Thyroid gland (tissue), 4 donors: ENCODE results near the gene PALM2AKAP2. TPM values are rescaled to one million over a fixed set of nuclear protein-coding genes. Genes with fewer than 3 reads are reported as not detected.

Experiments
- DNase-seq, 2 donors: peaks; one replicate each; pipeline ENCODE4 v3.0.0-alpha.2; 2019
- H3K27ac ChIP-seq, 3 donors: fragments of 200-600 bp; sonication (generic); 1 replicate in 2 of 3; 2 replicates in 1 of 3; pipeline ENCODE4 v1.5.1; 2016 to 2019; ENCODE audit warnings: mild to moderate bottlenecking in 1 of 3, moderate library complexity in 1 of 3
- H3K27me3 ChIP-seq: fragments of 200-600 bp; sonication (generic); one replicate; pipeline ENCODE4 v1.5.1; 2019
- H3K36me3 ChIP-seq, 2 donors: fragments of 200-600 bp; sonication (generic); one replicate each; pipeline ENCODE4 v1.5.1; 2016 to 2019
- H3K4me1 ChIP-seq, 2 donors: fragments of 200-600 bp; sonication (generic); one replicate each; pipeline ENCODE4 v1.5.1; 2017 to 2019
- H3K4me3 ChIP-seq, 3 donors: fragments of 200-600 bp; sonication (generic); replicated peaks in 1 of 3; 1 replicate in 2 of 3; 2 replicates in 1 of 3; pipeline ENCODE4 v1.5.1; 2016; ENCODE audit warnings: mild to moderate bottlenecking in 1 of 3
- H3K9me3 ChIP-seq: fragments of 200-600 bp; sonication (generic); one replicate; pipeline ENCODE4 v1.5.1; 2017
- CTCF ChIP-seq, 6 experiments: fragments of 200-600 bp in 3 of 6; fragments of 450-650 bp in 3 of 6; sonication (generic) in 3 of 6; IDR thresholded peaks; one replicate each; pipeline ENCODE4 v1.5.1; 2016 to 2019; ENCODE audit warnings: antibody characterized with exemption in 6 of 6, mild to moderate bottlenecking in 2 of 6, inconsistent platforms in 1 of 6, moderate library complexity in 1 of 6
- POLR2A ChIP-seq, 2 donors: fragments of 450-650 bp; IDR thresholded peaks; one replicate each; pipeline ENCODE4 v1.6.1; 2017; ENCODE audit warnings: antibody characterized with exemption in 2 of 2, mild to moderate bottlenecking in 2 of 2, moderate library complexity in 1 of 2
- WGBS, 2 donors: methylation state at CpG; one replicate each; pipeline ENCODE4 v1.1.5; 2017; 5-methylcytosine and 5-hydroxymethylcytosine counted together
- intact Hi-C: fragments of 100-400 bp; cut with DNase I; formaldehyde crosslinking; loops from one replicate; pipeline ENCODE4 v1.15.1; 2023
- total RNA-seq, 4 donors: library from RNA; depleted of rRNA; stranded (reverse); fragments of >200 nt; gene quantifications; one replicate each; pipeline ENCODE4 v1.2.3, GENCODE V29; 2016

Gene PALM2AKAP2
- total RNA-seq, 4 donors from 2014 or later, result 9.9 to 25.4 (median 13.1) TPM

GRCh38 chr9:109780453-109781033 lies 545 bp downstream of the PALM2AKAP2 start:
- DNase-seq, result peak; percentile 23 to 45
- H3K4me3 ChIP-seq, result peak overlapping the region; percentile 37 to 95 (median 50)
- intact Hi-C loops, result no loop called here
- WGBS, 2 donors, result 1% methylated on average over 16 of the region's 16 CpGs
- H3K9me3 ChIP-seq, result no peaks in the 10 kb centered on the region
- no peaks in the 10 kb centered on the region for H3K36me3 ChIP-seq
- no peaks in the 10 kb centered on the region for H3K27me3 ChIP-seq
- peaks cover 0 to 3% of the 10 kb centered on the region in 2 donors for H3K4me1 ChIP-seq
- peak overlapping the region; percentile 21 to 66 (median 57) for H3K27ac ChIP-seq
- no peak for TF ChIP-seq CTCF (IDR thresholded peaks at IDR 0.05)
- TF ChIP-seq POLR2A (IDR thresholded peaks at IDR 0.05), result peak in 1 of 2 donors; percentile 43

- H3K4me1 ChIP-seq, result peaks cover 0 to 3% of the 10 kb centered on the region in 2 donors
- no peaks in the 10 kb centered on the region for H3K36me3 ChIP-seq
- no peaks in the 10 kb centered on the region for H3K27me3 ChIP-seq
- 47 to 50% methylated on average over 5 of the region's 5 CpGs for WGBS, 2 donors
- TF ChIP-seq CTCF (IDR thresholded peaks at IDR 0.05) (no peak), POLR2A (IDR thresholded peaks at IDR 0.05) (no peak)
- peak overlapping the region in 1 of 3 donors; percentile 66 for H3K27ac ChIP-seq
- no peak for DNase-seq
- H3K4me3 ChIP-seq, result peak overlapping the region in 2 of 3 donors; percentile 50 to 95
- H3K9me3 ChIP-seq, result no peaks in the 10 kb centered on the region
- intact Hi-C loops, result no loop called here
These were observed 1.1 kb downstream of the PALM2AKAP2 start for GRCh38 chr9:109781086-109781485.

- H3K9me3 ChIP-seq, result no peaks in the 10 kb centered on the region
- H3K4me1 ChIP-seq, result peaks cover 0 to 3% of the 10 kb centered on the region in 2 donors
- no peaks in the 10 kb centered on the region for H3K36me3 ChIP-seq
- H3K27ac ChIP-seq, result no peak overlapping the region
- no peak for TF ChIP-seq CTCF (IDR thresholded peaks at IDR 0.05)
- TF ChIP-seq POLR2A (IDR thresholded peaks at IDR 0.05), result no peak
- no peak for DNase-seq
- WGBS, 2 donors, result 43 to 49% methylated on average over 4 of the region's 4 CpGs
- no peak overlapping the region for H3K4me3 ChIP-seq
- intact Hi-C loops, result no loop called here
- H3K27me3 ChIP-seq, result no peaks in the 10 kb centered on the region
These were observed 1.7 kb downstream of the PALM2AKAP2 start for GRCh38 chr9:109781541-109782197.

GRCh38 chr9:109787735-109788134 lies 7.7 kb downstream of the PALM2AKAP2 start:
- TF ChIP-seq CTCF (IDR thresholded peaks at IDR 0.05) (no peak), POLR2A (IDR thresholded peaks at IDR 0.05) (no peak)

GRCh38 chr9:109789556-109789955 lies 9.6 kb downstream of the PALM2AKAP2 start:
- WGBS, 2 donors, result 82 to 84% methylated on average over 5 of the region's 5 CpGs
- intact Hi-C loops, result no loop called here
- no peak overlapping the region for H3K4me3 ChIP-seq
- H3K27me3 ChIP-seq, result no peaks in the 10 kb centered on the region
- no peak for DNase-seq
- H3K36me3 ChIP-seq, result no peaks in the 10 kb centered on the region
- H3K9me3 ChIP-seq, result no peaks in the 10 kb centered on the region
- no peaks in the 10 kb centered on the region for H3K4me1 ChIP-seq
- no peak overlapping the region for H3K27ac ChIP-seq
- TF ChIP-seq CTCF (IDR thresholded peaks at IDR 0.05), result no peak
- TF ChIP-seq POLR2A (IDR thresholded peaks at IDR 0.05), result no peak

More at GRCh38 chr9:109787735-109788134, 7.7 kb downstream of the PALM2AKAP2 start:
- Histone ChIP-seq H3K36me3 (no peaks in the 10 kb centered on the region), H3K27me3 (no peaks in the 10 kb centered on the region), H3K4me1 (no peaks in the 10 kb centered on the region), H3K27ac (no peak overlapping the region), H3K4me3 (no peak overlapping the region), H3K9me3 (no peaks in the 10 kb centered on the region)
- DNase-seq, result no peak
- 91 to 92% methylated on average over 3 of the region's 3 CpGs for WGBS, 2 donors
- intact Hi-C loops, result no loop called here
